ENCODE results near the gene FREM3.

FREM3 gene

GRCh38 chr4:143658336-143658735 lies 42.1 kb downstream of the FREM3 start:
- no peak for DNase-seq

GRCh38 chr4:143654571-143654970 lies 45.9 kb downstream of the FREM3 start:
- DNase-seq: no peak

DNA sequence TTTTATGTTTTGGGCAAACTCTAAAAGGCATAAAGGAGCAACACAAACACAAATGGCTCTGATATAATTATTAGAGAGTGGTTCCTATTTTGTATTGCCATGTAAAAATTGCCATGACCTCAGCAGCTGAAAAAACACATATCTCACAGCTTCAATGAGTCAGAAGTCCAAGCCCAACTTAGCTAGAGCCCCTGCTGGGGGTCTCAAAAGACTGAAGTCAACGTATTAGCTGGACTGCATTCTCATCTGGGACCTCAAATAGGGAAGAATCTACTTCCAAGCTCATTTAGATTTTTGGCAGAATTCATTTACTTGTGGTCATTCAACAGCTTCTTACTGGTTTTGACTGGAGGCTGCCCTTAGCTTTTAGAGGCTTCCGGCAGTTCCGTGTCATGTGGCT lies 47.4 kb downstream of the FREM3 start:
- DNase-seq: no peak

DNA sequence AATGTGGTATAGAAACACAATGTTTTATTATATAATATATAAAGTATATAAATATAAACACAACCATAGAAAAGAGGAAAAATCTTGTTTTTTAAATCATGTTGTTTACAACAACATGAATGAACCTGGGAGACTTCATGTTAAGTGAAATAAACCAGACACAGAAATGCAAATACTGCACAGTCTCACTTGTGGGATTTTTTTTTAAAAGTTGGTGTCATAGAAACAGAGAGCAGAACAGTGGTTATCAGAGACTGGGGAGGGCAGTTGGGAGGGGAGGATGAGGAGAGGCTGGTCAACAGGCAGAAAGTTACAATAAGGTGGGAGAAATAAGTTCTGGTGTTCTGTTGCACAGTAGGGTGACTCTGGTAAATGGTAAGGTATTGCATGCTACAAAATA lies 57.1 kb downstream of the FREM3 start:
- DNase-seq: no peak

GRCh38 chr4:143642611-143643010 lies 57.9 kb downstream of the FREM3 start:
- DNase-seq: no peak

- DNase-seq: no peak
These were observed 59.1 kb downstream of the FREM3 start for GRCh38 chr4:143641361-143641760.

- no peak for DNase-seq
These were observed 65.7 kb downstream of the FREM3 start for GRCh38 chr4:143634763-143635162.

GRCh38 chr4:143633833-143634232 lies 66.6 kb downstream of the FREM3 start:
- DNase-seq: no peak

DNA sequence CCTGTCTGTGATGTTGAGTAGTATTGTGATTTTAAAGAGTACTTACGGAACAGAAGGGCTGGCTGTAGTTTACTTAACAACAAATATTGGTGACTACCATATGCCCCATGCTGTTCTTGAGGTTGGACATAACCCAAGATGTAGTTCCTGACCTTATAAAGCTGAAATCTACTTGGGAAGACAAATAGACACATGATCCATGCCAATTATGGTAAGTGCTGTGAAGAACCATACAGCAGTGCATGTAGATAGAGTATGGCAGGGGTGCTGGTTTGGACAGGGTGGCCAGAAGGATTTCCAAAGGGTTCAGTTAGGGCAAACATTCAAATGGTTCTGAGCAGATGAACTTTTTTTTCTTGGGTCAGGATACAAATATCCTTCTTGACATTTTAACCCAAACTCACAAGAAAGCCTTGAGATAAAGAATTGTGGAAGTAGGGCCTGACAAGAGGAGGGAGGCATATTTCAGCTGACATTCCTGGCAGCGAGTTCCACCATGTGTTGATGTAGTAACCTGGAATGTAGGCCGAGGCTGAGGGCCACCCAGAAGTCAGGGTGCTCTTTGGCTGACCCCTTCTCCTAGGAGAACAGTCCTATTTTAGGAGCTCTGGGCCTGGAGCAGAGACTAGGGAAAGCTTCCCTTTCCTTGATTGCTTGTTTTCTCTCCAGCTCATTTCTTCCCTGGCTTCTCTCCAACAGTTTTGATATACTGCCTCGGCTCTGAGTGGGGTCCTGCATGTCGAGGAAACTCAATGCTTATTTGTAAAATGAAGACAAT lies 74.2 kb downstream of the FREM3 start:
- DNase-seq: no peak

- DNase-seq: no peak
These were observed 74.8 kb downstream of the FREM3 start for GRCh38 chr4:143625632-143626031.

DNA sequence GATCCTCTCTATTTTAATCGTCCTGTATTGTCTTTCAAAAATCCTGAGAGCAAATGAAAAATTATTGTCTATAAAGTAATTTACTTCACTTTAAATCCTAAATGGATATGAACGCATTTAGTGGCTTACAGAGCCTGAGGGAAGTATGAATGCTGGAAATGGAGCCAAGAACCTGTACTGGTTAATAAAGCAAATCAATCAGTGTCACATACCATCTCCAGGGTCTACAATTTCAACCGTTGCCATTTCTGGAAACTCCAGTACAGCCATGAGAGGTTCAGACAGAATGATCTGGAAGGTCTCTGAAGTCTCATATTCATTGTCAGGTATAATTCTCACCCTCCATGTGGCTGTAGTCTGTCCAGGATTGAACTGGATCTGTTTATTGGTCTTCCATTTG lies 76.6 kb downstream of the FREM3 start:
- DNase-seq: no peak

DNA sequence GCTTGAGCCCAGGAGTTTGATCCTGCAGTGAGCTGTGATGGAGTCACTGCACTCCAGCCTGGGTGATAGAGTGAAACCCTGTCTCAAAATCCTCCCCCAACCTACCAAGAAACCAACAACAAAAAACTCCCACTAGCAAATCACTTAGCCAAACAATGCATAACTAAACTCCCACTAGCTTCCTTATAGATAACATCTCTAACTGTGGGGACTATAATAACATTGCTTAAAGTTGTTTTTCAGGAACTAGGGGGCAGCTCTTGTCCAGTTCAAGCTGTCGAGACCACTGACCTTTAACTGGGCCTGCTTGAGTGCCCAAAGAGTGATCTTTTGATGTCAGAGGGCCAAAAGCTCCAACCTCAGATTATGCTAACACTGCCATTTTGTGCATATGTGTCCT lies 81.7 kb downstream of the FREM3 start:
- DNase-seq: no peak

- no peak for DNase-seq
These were observed 82.3 kb downstream of the FREM3 start for GRCh38 chr4:143617994-143618679.

- no peak for DNase-seq
These were observed 83.7 kb downstream of the FREM3 start for GRCh38 chr4:143616771-143617170.

GRCh38 chr4:143609492-143609891 lies 91.0 kb downstream of the FREM3 start:
- no peak for DNase-seq

DNA sequence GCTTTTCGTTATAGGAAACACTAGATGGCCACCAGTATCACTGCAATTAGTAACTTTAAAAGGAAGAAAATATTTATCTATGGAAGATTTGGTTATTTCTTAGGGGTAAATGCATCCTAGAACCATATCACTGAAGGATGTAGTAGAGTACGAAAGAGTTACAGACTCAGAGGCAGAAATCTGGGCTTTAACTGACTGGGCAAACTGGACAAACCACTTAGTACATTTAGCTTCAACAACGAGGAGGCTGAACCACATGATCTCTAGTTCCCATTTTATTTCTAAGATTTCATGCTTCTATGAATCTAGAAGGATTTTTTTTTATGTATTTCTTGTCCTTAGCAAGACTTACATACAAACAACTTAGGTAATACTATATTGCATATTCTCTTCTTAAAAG lies 94.0 kb downstream of the FREM3 start:
- no peak for DNase-seq

DNA sequence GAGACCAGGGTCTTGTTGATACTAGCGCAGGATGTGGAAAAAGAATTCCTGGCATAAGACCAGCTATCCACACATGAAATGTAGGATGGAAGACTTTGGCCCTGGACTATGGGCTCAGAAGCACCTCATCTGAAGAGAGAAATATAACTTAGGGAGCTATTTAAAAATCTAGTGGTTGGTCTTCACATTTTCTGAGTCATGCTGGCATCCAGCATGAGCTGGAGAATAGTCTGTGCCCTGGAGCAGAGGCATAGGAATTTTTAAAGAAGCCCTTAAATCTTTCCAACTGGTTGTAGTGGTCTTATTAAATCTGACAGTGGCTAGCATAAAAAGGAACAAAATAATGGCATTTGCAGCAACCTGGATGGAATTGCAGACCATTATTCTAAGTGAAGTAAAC lies 100.6 kb downstream of the FREM3 start:
- DNase-seq: no peak

DNA sequence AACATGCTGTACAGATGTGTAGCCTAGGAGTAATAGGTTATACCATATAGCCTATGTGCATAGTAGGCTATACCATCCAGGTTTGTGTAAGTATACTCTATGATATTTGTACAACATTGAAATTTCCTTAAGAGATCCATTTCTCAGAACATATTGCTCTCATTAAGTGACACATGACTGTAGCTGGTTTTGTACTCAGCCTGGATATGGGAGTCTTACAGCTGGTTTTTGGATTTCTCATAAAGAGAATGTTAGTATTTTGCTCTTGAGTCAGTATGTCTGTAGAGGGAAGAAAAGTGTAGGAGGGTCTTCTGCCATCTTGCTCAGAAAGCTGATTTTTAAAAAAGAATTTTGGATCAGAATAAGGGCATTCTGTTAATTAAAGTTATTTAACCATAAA lies 101.7 kb downstream of the FREM3 start:
- no peak for DNase-seq

GRCh38 chr4:143597276-143597675 lies 103.2 kb downstream of the FREM3 start:
- DNase-seq: no peak

- DNase-seq: no peak
These were observed 112.8 kb downstream of the FREM3 start for GRCh38 chr4:143587703-143588102.

GRCh38 chr4:143586080-143586479 lies 114.4 kb downstream of the FREM3 start:
- DNase-seq: no peak

- no peak for DNase-seq
These were observed 114.9 kb downstream of the FREM3 start for GRCh38 chr4:143585548-143585947.

DNA sequence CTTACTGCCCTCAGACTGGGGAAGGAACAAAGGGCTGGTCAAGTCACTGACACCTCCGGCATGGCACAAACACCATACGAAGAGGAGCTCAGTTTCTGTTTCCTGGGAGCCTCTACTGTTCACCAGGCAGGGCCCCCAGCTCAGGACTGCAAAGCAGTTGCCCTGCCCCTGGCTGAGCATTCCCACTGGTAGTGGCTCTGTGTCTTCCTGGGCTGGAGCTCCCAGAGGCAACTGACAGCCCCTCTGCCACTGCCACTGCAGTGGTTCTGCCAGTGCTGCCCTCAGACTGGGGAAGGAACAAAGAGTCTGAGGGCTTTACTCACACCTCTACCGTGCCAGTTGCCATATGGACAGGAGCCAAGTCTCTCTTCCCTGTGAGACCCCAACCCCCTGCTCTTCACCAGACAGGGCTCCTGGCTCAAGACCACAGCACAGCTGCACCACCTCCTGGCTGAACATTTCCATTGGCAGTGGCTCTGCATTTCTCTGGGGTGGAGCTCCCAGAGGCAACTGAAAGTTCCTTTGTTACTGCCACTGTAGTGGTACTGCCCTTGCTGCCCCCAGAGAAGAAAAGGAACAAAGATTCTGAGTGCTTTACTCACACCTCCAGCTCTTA lies 119.0 kb downstream of the FREM3 start:
- DNase-seq: no peak

GRCh38 chr4:143575331-143575730 lies 125.1 kb downstream of the FREM3 start:
- no peak for DNase-seq

All from kidney glomerular epithelial cell (primary cell).